Suppressor macrophage treated with lipopolysaccharide for 1 hour (primary cell): ENCODE results near the gene CHD5.

Source experiments
- DNase-seq, 3 donors: peaks; one replicate each; pipeline ENCODE4 v3.0.0-alpha.2; 2020 to 2022

The CHD5 gene

GRCh38 chr1:6172549-6172948 is 7.6 kb downstream of the CHD5 start:
- no peak for DNase-seq

- peak in 2 of 3 donors; percentile 28 to 38 for DNase-seq
Measured at GRCh38 chr1:6171548-6172124, 8.5 kb downstream of the CHD5 start.

GRCh38 chr1:6170742-6171201 is 9.3 kb downstream of the CHD5 start:
- DNase-seq, result peak; percentile 48 to 60 (median 48)

- DNase-seq, result no peak
Measured at GRCh38 chr1:6170116-6170741, 9.9 kb downstream of the CHD5 start.

GRCh38 chr1:6168947-6169586 is 11.1 kb downstream of the CHD5 start:
- DNase-seq, result no peak

GRCh38 chr1:6167391-6168303 is 12.5 kb downstream of the CHD5 start:
- DNase-seq, result no peak

GRCh38 chr1:6166655-6167390 is 13.3 kb downstream of the CHD5 start:
- no peak for DNase-seq

- DNase-seq, result no peak
Measured at GRCh38 chr1:6166221-6166620, 13.9 kb downstream of the CHD5 start.

- DNase-seq, result no peak
Measured at GRCh38 chr1:6165441-6165985, 14.6 kb downstream of the CHD5 start.

GRCh38 chr1:6165027-6165426 is 15.1 kb downstream of the CHD5 start:
- no peak for DNase-seq

- DNase-seq, result no peak
Measured at GRCh38 chr1:6163973-6164617, 16.0 kb downstream of the CHD5 start.

GRCh38 chr1:6163191-6163972 is 16.7 kb downstream of the CHD5 start:
- no peak for DNase-seq

GRCh38 chr1:6162773-6163172 is 17.3 kb downstream of the CHD5 start:
- DNase-seq, result no peak

- DNase-seq, result no peak
Measured at GRCh38 chr1:6162341-6162740, 17.8 kb downstream of the CHD5 start.

GRCh38 chr1:6158181-6158580 is 21.9 kb downstream of the CHD5 start:
- DNase-seq, result no peak

- DNase-seq, result no peak
Measured at GRCh38 chr1:6157528-6158174, 22.5 kb downstream of the CHD5 start.

- DNase-seq, result no peak
Measured at GRCh38 chr1:6157132-6157527, 23.0 kb downstream of the CHD5 start.

GRCh38 chr1:6154525-6155319 is 25.4 kb downstream of the CHD5 start:
- no peak for DNase-seq

- no peak for DNase-seq
Measured at GRCh38 chr1:6152882-6153281, 27.2 kb downstream of the CHD5 start.
